Endothelial cell of umbilical vein (primary cell): ENCODE measurements around the gene GPR135.

Experiments used
- EZH2 ChIP-seq: IDR thresholded peaks from 2 replicates; pipeline ENCODE4 v1.6.1; 2012; ENCODE audit warnings: borderline replicate concordance, low read depth, mild to moderate bottlenecking, moderate library complexity, low read length, inconsistent platforms; ENCODE audit not compliant: severe bottlenecking
- FOS ChIP-seq: IDR thresholded peaks from 2 replicates; pipeline ENCODE4 v1.6.1; 2011; ENCODE audit warnings: mild to moderate bottlenecking, low read length, moderate library complexity, borderline replicate concordance; ENCODE audit not compliant: insufficient read depth
- GATA2 ChIP-seq: IDR thresholded peaks from 2 replicates; pipeline ENCODE4 v1.7.0; 2011; ENCODE audit warnings: low read depth, mild to moderate bottlenecking, moderate library complexity, mixed read lengths, low read length; ENCODE audit not compliant: insufficient read length, insufficient read depth
- MYC ChIP-seq: IDR thresholded peaks from one replicate; pipeline ENCODE4 v1.6.1; 2011; ENCODE audit warnings: mild to moderate bottlenecking, low read depth, low read length
- POLR2A ChIP-seq: IDR thresholded peaks from 2 replicates; pipeline ENCODE4 v1.6.1; 2012; ENCODE audit warnings: low read depth, mild to moderate bottlenecking, control low read depth, low read length
- POLR2AphosphoS5 ChIP-seq: IDR thresholded peaks from 2 replicates; pipeline ENCODE4 v1.6.1; 2012; ENCODE audit warnings: low read depth, mild to moderate bottlenecking, control low read depth, low read length, moderate library complexity; ENCODE audit not compliant: insufficient read depth
- TF ChIP-seq, protein P1 (sequence below), 2 donors: IDR thresholded peaks; 1 replicate in 1 of 2; 2 replicates in 1 of 2; pipeline ENCODE4 v1.5.1; 2011; ENCODE audit warnings: low read length in 2 of 2, mild to moderate bottlenecking in 2 of 2, moderate library complexity in 2 of 2, control low read depth in 1 of 2, inconsistent platforms in 1 of 2, low read depth in 1 of 2; ENCODE audit not compliant: insufficient read depth in 1 of 2; ENCODE audit errors: extremely low read depth in 1 of 2
- TF ChIP-seq, protein P2 (sequence below): IDR thresholded peaks from 2 replicates; pipeline ENCODE4 v1.6.1; 2011; ENCODE audit not compliant: insufficient read depth, insufficient read length

DNA sequence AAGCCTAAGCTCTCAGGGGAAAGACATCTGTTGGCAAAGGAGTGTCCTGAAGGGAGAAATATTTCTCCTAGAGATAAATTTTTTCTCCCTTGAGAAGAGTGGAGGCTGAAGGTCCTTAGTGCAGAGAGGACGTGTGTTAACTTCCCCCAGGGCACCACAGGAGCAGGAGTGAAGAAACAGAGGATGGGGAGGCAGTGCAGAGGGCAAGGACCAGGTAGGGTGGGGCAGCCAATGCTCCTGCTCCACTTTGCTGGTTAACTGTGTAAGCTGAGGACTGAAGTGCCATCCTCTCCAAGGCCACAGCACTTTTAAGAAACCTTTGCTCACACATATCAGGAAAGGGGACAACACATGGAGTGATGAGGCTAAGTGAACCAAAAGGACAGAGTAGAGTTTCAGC lies 15.0 kb upstream of the GPR135 start:
- TF ChIP-seq, protein P1, sequence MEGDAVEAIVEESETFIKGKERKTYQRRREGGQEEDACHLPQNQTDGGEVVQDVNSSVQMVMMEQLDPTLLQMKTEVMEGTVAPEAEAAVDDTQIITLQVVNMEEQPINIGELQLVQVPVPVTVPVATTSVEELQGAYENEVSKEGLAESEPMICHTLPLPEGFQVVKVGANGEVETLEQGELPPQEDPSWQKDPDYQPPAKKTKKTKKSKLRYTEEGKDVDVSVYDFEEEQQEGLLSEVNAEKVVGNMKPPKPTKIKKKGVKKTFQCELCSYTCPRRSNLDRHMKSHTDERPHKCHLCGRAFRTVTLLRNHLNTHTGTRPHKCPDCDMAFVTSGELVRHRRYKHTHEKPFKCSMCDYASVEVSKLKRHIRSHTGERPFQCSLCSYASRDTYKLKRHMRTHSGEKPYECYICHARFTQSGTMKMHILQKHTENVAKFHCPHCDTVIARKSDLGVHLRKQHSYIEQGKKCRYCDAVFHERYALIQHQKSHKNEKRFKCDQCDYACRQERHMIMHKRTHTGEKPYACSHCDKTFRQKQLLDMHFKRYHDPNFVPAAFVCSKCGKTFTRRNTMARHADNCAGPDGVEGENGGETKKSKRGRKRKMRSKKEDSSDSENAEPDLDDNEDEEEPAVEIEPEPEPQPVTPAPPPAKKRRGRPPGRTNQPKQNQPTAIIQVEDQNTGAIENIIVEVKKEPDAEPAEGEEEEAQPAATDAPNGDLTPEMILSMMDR (IDR thresholded peaks at IDR 0.05; ENCODE audit: extremely low read depth in 1 of 2, insufficient read depth in 1 of 2, low read depth in 1 of 2, low read length in 2 of 2): no peak
- TF ChIP-seq POLR2AphosphoS5 (no peak), EZH2 (no peak), POLR2A (no peak), MYC (no peak), FOS (no peak), GATA2 (no peak)
- TF ChIP-seq, protein P2, sequence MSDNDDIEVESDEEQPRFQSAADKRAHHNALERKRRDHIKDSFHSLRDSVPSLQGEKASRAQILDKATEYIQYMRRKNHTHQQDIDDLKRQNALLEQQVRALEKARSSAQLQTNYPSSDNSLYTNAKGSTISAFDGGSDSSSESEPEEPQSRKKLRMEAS: no peak
